GM12864 (cell line): Measurements from ENCODE around the gene NACC1.

Source experiments
- DNase-seq: peaks from one replicate; pipeline ENCODE4 v3.0.0-alpha.2; 2011; ENCODE audit warnings: low read depth
- H3K4me3 ChIP-seq: 2 replicates; pipeline ENCODE4 v1.5.1; 2011; ENCODE audit warnings: mild to moderate bottlenecking, low read depth, low read length, control low read depth
- CTCF ChIP-seq: IDR thresholded peaks from 2 replicates; pipeline ENCODE4 v1.5.1; 2011; ENCODE audit warnings: low read depth, mild to moderate bottlenecking, moderate library complexity, low read length, control low read depth, inconsistent platforms; ENCODE audit errors: missing control alignments

The NACC1 gene

GRCh38 chr19:13117176-13117771 lies 790 bp upstream of the NACC1 start:
- no peak for DNase-seq
- TF ChIP-seq CTCF, result no peak
- peak overlapping the region; percentile 81 for H3K4me3 ChIP-seq

- no peak for DNase-seq
- TF ChIP-seq CTCF, result no peak
Observed at GRCh38 chr19:13118424-13119193, 545 bp downstream of the NACC1 start.

GRCh38 chr19:13119627-13120026 lies 1.6 kb downstream of the NACC1 start:
- no peak for TF ChIP-seq CTCF
- DNase-seq, result no peak
- H3K4me3 ChIP-seq, result peak overlapping the region; percentile 88

More at GRCh38 chr19:13118424-13119193, 545 bp downstream of the NACC1 start:
- H3K4me3 ChIP-seq, result peak overlapping the region; percentile 88

- DNase-seq, result no peak
- no peak for TF ChIP-seq CTCF
- no peak overlapping the region; the same call in 1 of the 2 replicates for H3K4me3 ChIP-seq
Observed at GRCh38 chr19:13120031-13120430, 2.0 kb downstream of the NACC1 start.

- TF ChIP-seq CTCF, result no peak
- no peak for DNase-seq
- no peak overlapping the region for H3K4me3 ChIP-seq
Observed at GRCh38 chr19:13120817-13121216, 2.8 kb downstream of the NACC1 start.

GRCh38 chr19:13121551-13122274 lies 3.6 kb downstream of the NACC1 start:
- no peak overlapping the region for H3K4me3 ChIP-seq
- TF ChIP-seq CTCF, result no peak
- DNase-seq, result no peak
